H4 (cell line): ENCODE data around the gene ATXN7L3. TPM values are rescaled to one million over a fixed set of nuclear protein-coding genes. Genes with fewer than 3 reads are reported as not detected.
A peak's percentile ranks its signal among the peaks of the same experiment; 100 is the strongest.

Experiments used
- DNase-seq: peaks from one replicate; pipeline ENCODE4 v3.0.0-alpha.2; 2015; ENCODE audit warnings: low spot score
- total RNA-seq: library from RNA; depleted of rRNA; stranded (reverse); fragments of >200 nt; shearing (Covaris generic); gene quantifications from 2 replicates; pipeline ENCODE4 v1.2.3, GENCODE V29; 2014

The ATXN7L3 gene
- total RNA-seq, 1 experiment from 2014 or later, result 26.6 TPM

DNA sequence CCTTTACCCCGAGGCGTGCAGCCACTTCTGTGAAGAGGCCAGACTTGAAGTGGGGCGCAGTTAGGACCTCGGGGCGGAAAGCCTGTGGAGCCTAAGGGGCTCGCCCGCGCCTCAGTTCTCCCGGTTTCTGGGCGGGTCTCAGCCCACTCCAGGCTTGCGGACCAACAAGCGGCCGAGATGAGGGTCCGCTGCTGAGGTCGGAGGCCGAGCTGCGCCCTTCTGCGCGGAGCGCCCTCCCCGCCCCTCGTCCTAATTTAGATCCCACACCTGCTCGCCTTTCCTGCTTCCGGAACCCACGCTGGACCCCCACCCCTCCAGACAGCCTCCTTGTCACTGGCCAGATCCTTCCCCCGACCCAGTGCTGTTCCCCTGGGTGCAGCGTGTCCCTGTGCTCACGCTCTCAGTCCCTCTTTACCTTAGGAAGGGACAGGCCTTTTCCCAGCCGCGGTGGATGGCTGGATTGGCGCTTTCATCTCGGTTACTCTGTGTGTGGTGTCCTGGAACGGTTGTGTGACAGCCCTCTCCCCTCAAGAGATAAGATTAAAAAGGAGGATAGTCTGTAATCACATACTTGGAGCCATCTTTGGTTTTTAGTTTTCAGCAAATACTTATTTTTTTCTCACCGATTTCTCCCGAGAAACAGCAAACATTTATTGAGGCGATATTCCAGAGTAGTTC, 933 bp upstream of the ATXN7L3 start:
- no peak for DNase-seq

DNA sequence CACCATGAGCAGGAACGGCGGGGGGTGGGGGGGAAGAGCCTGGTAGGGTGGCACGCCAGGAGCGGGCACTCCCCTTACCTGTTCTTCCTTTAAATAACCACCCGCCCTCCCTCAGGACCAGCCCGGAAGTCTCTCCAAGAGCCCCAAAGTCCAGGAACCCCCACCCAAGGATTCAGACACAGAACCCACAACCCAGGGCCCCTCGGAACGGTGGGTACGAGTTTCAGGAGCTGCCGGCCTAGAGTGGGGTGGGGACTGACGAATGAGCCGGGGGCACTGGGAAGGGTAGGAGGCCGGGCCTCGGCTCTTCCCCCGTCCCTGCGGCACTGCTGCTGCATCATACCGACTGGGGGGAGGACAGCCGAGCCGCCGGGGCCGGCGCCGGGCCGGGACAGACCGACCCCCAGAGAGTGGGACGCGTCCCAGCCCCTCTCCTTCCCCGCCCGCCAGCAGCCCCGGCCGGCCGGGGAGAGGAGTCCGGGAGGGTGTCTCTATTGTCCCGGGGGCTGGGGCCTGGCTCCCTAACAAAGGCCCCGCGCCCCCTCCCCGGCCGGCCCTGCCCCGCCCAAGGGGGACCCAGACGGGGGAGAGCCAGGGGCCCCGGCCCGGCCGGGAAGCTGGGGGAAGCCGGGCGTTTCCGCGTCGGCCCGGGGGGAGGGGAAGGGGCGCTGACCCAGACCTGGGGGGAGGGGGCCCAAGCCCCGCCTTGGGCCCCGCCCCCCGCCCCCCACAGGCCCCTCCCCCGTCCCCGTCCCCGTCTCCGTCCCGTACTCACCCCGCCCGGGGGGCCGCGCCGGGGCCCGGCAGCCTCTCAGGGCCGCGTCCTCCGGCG, 747 bp downstream of the ATXN7L3 start:
- DNase-seq, result no peak

DNA sequence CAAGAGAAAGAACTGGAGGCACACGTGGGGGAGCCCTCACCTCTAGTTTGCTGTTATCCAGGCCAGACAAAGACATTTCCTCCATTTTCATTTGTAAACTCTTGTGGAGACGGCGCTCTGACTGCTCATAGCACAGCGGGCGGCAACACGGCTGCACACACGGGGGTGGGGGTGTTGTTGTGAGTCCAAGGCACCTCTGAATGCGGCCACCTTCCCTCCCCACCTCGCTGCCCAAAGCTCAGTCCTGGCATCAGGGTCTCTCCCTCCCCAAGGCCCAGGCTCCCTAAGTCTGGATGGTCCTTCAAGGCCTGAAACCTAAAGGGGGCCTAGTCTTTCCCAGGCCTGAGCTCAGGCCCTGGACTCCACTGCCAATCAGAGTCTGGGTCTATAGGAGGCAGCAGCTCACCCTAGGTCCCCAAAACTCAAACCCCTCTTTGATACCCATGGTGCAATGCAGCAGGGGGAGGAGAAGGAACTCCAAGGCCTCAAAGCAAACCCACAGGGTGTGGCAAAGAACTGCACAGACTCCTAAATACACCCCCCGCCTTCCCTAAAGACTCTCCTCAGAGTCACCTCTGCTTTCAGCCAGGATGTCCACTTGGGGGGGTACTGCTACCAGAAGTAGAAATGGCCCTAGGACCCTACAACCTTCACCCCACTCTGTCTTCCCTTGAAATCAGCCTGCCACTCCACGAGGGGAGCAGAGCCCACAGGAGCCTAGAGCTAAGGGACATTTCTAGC, 1.5 kb downstream of the ATXN7L3 start:
- DNase-seq, result peak; percentile 46

DNA sequence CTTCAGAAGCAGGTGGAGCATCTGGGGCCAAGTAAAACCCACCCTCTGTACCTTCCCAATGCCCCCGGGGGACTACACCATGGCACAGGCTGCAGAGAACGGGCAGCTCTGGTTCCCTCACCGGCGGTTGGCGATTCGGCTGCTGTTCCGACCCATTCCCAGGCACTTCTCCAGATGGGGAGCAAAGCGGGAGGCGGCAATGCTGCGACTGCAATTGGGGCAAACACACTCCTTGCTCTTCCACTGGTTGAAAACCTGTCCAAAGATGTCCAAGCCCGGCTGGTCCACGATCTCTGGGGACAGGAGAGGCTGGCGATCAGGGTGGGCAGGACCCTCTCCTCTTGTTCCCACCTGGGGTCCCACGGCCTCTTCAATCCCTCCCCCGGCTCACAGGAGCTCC, 2.6 kb downstream of the ATXN7L3 start:
- no peak for DNase-seq

DNA sequence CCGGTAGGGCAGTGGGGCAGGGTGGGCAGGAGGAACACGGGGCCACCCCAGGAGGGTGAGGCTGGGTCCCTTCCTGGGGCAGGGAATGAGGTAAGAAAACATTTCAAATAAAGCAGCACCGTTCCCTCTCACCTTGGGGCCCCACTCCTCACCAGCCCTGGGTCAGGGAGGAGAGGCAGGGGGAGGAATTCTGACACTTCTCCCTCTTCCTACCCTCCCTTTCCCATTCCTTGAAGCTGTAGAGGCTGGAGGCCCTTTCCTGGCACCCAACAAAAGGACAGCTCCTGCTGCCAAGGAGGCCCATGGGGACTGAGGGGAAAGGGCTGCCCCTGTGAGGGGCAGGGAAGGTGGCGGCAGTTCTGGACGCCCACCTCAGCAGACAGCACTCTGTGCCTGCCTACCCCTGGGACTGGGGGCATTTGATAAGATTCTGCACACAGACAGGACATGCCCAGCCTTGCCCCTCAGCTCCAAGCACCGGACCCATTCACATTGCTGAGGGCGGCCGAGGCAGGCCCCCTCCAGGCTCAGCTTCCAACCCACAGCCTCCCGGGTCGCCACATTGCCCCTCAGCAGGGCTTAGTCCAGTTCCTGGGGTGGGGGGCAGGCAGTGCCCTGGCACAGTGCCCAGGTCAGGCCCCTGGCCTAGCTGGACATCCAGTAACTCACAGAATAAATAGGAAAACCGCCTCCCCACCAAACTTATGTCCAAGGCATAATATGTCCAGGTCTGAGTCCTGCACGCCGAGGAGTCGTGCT, 6.2 kb downstream of the ATXN7L3 start:
- DNase-seq, result no peak

DNA sequence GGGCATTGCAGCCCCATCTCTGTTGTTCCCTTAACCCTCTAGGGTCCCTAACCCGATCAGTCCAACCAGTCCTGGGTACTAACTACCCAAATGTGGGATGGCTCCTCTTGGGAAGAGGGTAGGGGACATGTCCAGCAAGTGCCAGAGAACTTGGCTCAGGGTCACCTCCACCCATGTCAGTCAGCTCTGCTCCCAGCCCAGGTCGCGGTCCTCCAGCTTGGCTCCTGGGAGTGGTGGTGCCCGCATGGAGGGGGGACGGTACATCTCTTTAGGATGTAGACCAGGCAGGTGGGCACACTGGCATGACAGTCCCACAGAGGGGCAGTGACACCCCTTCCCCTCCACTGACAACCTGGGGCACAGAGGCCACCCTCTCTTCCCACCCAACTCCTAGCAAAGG, 6.9 kb downstream of the ATXN7L3 start:
- DNase-seq, result no peak

DNA sequence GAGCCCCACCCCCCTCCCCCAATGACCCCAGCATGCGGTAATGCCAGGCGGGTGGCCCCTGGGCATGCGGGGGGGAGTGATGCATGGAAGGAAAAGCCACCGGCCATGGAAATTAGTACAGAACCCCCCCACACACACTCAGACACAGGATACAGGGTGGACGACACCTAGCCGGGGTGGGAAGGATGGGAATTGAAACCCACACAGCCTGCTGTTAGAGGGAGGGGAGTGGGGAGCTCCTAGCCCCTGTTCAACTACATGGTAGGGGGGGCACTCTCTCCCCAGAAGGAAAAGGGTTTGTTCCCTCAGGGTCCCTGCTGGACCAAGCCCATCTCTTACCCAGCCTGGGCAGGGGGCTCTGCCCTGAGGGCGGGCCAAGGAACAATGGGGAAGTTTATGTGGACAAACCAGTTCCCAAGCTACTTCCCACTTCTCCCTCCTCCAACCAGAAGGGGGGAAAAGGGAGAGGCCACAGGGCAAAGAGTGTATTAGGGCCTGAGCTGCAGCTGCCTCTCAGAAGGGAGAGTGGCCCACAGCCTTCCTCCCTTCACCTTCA, 7.7 kb downstream of the ATXN7L3 start:
- no peak for DNase-seq

DNA sequence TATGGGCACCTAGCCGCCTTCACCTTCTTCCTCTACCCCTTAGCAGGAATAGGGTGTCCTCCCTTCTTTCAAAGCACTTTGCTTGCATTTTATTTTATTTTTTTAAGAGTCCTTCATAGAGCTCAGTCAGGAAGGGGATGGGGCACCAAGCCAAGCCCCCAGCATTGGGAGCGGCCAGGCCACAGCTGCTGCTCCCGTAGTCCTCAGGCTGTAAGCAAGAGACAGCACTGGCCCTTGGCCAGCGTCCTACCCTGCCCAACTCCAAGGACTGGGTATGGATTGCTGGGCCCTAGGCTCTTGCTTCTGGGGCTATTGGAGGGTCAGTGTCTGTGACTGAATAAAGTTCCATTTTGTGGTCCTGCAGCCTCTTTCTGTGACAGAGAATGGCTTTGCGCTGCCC, 8.3 kb downstream of the ATXN7L3 start:
- no peak for DNase-seq

DNA sequence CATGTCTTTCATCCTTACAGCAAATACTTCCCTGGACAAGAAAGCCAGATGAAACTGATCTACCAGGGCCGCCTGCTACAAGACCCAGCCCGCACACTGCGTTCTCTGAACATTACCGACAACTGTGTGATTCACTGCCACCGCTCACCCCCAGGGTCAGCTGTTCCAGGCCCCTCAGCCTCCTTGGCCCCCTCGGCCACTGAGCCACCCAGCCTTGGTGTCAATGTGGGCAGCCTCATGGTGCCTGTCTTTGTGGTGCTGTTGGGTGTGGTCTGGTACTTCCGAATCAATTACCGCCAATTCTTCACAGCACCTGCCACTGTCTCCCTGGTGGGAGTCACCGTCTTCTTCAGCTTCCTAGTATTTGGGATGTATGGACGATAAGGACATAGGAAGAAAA, 9.2 kb downstream of the ATXN7L3 start:
- DNase-seq, result no peak

DNA sequence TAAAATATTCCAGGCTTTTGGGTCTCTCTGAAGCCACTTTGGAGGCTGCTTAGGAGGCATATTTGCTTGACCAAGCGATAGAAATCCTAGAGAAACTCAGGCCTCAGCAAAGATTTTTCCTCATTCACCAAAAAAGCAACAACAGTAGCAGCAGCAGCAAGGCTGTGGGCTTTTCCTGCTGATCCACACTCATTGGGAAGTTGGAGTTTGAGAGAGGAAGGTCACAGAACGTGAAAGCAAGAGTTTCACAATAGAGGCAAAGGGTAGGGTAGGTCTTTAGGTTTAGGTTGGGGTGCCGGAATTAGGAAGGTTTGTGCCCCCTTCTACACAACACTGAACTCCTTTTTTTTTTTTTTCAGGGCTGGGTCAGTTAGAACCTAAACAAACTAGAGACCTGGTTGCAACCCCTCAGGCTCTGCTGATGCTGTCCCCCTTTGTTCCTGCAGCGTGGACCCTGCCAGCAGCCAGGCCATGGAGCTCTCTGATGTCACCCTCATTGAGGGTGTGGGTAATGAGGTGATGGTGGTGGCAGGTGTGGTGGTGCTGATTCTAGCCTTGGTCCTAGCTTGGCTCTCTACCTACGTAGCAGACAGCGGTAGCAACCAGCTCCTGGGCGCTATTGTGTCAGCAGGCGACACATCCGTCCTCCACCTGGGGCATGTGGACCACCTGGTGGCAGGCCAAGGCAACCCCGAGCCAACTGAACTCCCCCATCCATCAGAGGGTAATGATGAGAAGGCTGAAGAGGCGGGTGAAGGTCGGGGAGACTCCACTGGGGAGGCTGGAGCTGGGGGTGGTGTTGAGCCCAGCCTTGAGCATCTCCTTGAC, 10.9 kb downstream of the ATXN7L3 start:
- DNase-seq, result no peak

DNA sequence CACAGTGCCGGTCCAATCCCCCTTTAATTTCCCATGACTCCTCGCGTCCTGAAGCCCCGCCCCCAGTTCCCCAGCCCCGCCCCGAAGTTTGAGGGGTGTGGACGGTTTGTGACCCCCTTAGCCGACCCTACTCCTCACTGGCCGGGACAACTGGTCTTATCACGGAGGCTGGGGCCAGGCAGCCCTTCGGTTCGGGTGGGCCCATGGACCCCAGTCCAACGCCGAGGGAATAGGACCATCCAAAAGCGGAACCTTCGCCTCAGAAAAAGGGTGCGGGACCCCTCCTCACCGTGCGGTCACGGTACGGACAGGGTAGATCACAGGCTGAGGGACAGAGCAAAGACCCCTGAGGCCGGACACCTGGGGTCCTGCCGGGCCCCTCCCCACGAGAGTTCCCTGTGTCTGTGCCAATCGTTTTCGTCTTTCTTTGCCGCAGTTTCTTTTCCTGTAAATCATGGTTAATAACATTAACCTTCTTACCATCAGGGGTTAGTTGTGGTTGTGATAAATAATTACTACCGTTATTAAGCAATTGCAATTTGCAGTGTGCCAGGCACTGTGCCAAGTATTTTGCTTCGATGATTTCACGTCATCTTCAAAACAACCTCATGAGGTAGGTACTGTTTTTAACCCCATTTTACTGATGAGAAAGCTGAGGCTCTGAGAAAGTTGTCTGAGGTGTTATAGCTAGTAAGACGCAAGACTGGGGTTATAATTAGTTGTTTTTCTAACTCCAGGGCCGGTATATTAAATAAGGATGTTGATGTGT, 12.4 kb downstream of the ATXN7L3 start:
- no peak for DNase-seq

DNA sequence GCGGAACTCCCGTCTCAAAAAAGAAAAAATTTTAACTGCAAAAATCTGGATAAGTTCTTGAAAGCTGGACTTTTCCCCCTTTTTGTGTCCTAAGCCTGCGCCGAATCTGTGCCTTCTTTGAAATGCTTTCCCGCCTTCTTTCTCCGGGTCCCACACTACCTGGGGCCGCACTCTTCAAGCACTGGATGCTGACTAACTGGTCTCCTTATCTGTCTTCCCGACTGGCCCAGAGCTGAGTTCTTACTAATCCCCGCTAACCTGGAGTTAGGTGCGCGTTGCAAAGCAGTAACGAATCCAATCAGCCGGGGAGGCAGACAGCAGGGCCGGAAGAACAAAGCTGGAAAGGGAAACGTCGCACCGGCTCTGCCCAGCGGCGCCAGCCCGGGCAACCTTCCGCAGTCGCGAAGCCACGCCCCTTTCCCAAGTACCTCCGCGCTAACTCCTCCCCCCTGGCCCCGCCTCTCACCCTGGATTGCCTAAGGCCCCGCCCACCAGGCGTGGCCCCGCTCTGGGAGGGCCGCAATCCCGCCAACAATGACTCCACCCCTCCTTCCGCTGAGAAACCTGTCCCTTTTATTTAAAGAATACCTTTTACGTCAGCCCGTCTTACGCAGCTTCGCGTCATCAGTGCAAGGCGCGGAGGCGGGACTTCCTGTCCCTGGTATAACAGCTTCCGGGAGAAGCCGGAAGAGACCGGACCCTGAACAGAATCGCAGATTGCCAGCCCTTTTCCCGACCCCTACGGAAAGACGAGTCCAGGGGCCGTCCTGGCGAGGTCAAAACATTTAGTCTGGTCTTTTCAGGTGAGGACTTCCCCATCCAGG, 13.2 kb downstream of the ATXN7L3 start, which contains the start of gene TMUB2:
Gene TMUB2, plus strand, starts transcription at position 666 of the 824 bp plus-strand sequence. CDS start 737 bp downstream, outside the sequence.
- peak; percentile 98 for DNase-seq

DNA sequence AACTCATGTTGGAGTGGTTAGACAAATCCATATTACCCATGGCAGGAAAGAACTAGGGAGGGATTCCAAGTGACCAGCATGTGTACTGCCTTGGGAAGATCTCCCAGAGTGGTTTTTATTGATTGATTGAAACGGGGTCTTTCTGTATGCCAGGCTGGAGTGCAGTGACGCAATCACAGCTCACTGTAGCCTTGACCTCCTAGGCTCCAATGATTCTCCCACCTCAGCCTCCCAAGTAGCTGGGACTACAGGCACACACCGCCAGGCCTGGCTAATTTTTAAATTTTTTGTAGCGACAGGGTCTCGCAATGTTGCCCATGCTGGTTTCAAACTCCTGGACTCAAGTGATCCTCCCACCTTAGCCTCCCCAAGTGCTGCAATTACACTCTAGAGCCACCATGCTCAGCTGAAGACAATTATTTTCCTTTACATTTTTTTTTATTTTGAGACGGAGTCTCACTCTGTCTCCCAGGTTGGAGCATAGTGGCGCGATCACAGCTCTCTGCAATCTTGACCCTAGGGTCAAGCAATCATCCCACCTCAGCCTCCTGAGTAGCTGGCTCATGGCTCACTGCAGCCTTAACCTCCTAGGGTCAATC, 15.4 kb downstream of the ATXN7L3 start:
- no peak for DNase-seq

DNA sequence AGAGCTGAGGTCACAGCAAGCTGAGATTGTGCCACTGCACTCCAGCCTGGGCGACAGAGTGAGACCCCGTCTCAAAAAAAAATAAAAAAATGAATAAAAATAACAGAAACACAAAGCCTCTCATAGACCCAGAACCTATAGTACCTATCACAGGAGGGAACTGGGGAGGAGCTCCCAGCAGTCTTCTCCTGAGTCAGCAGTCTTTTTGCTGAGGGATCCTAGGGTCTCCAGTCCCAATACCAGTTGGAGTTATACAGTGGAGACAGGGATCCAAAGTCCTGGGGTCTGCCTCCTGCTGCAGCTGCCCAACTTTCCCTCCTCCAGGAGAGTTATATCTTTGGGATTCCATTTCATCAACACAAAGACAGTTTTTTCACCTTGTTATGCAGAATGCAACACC, 16.7 kb downstream of the ATXN7L3 start:
- DNase-seq, result no peak

DNA sequence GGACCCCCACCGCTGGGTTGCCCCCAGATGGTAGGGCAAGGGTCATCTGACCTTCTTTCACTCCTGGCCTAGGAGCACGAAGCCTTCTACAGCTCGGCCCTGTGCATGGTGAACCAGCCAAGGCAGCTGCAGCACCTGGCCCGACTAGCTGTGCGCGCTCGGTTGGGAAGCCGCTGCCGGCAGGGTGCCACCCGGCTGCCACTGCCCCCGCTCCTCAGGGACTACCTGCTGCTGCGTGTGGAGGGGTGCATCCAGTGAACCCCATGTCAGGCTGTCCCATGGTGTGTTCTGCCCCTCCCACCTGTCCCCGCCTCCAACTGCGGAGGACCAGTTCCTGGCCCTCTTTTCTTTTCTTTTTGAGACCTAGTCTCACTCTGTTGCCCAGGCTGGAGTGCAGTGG, 21.6 kb downstream of the ATXN7L3 start:
- DNase-seq, result no peak

DNA sequence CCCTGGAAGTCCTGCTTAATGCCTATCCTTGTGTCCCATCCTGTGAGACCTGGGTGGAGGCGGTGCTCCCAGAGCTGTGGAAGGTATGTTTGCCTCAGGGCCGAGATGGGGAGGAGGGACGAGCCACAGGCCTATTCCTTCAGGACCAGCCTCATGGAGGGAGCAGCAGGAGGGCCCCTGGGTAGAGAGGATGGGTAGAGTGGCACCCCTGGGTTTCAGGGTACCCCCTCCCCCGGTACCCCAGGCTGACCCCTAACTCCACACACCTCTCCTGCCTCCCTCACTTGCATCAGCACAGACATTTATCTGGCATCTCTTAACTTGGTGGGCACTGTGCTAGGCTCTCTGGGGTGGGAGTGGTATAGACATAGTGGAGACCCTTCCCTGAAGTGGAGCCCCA, 22.0 kb downstream of the ATXN7L3 start:
- DNase-seq, result no peak

DNA sequence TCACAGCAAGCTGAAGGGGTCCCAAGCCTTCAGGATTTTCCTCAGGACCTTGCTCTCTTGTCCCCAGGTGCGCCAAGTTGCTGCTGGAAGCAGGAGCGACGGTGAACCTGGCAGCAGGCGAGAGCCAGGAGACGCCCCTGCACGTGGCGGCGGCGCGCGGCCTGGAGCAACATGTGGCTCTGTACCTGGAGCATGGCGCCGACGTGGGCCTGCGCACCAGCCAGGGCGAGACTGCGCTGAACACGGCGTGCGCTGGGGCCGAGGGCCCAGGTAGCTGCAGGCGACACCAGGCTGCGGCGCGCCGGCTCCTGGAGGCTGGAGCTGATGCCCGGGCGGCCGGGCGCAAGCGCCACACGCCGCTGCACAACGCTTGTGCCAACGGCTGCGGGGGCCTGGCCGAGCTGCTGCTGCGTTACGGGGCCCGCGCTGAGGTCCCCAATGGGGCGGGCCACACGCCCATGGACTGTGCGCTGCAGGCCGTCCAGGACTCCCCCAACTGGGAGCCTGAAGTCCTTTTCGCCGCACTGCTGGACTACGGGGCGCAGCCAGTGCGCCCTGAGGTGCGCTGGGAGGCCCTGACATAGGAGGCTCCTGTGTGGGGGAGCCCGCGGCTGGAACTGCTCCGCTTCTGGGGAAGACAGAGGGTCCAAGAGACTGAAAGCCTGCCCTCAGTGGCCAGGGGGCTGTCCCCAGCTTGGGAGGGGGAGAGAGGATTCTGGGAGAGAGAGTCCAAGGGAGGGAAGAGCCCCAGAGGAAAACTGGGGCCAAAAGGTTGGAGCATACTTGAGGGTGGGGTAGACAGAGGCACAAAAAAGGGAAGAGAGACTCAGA, 22.8 kb downstream of the ATXN7L3 start:
- DNase-seq, result no peak

DNA sequence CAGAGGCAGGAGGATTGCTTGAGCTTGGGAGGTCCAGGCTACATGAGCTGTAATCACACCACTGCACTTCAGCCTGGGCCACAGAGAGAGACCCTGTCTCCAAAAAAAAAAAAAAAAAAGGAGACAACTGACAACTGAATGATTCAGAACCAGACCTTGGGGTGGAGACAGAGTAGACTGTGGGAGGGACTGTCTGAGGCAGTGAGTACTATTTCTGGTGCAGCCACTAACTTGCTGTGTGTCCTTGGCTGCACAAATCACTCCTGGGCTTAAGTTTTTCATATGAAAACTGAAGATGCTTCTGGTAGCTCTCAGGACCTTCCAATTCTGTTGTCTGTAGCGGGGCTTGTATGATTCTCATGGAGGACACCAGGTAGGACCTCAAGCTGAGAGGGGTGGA, 23.4 kb downstream of the ATXN7L3 start:
- DNase-seq, result no peak
